GM12874 (cell line): Measurements from ENCODE around the gene CDHR4.

ENCODE experiments used
- TF ChIP-seq, protein P1 (sequence below): IDR thresholded peaks from 2 replicates; pipeline ENCODE4 v1.5.1; 2011; ENCODE audit warnings: low read depth, mild to moderate bottlenecking, control low read depth, low read length, moderate library complexity; ENCODE audit not compliant: insufficient read depth

CDHR4 gene

DNA sequence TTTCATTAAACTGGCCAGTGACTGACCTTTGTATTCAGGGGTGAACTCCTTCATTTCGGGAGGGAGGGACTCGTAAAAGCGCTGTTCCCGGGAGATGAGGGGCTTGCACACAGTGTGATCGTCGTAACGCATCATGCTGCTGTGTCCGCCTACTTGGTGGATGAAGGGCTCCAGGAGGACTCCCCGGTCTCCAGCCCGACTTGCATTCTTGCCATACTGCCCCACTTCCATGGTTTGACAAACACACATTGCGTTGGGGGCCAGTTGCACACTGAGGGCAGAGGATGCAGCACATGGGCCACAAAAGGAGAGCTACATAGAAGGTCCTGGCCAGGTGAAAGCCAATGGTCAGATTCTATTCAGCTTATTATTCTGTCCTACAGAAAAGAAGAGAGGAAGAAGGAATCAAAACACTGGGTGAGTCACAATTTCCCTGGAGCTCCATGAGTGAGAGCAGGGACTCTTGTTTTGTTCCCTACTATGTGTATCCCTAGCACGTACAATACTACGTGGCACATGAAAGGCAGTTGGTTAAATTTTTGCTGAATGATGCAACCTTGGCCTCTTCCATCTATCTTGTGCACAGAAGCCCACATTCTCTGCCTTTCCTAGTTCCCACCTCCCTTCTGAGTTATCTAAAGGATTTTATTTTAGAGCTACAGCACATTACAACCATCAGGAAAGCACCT is 51.7 kb downstream of the CDHR4 start:
- TF ChIP-seq, protein P1, sequence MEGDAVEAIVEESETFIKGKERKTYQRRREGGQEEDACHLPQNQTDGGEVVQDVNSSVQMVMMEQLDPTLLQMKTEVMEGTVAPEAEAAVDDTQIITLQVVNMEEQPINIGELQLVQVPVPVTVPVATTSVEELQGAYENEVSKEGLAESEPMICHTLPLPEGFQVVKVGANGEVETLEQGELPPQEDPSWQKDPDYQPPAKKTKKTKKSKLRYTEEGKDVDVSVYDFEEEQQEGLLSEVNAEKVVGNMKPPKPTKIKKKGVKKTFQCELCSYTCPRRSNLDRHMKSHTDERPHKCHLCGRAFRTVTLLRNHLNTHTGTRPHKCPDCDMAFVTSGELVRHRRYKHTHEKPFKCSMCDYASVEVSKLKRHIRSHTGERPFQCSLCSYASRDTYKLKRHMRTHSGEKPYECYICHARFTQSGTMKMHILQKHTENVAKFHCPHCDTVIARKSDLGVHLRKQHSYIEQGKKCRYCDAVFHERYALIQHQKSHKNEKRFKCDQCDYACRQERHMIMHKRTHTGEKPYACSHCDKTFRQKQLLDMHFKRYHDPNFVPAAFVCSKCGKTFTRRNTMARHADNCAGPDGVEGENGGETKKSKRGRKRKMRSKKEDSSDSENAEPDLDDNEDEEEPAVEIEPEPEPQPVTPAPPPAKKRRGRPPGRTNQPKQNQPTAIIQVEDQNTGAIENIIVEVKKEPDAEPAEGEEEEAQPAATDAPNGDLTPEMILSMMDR, result no peak

DNA sequence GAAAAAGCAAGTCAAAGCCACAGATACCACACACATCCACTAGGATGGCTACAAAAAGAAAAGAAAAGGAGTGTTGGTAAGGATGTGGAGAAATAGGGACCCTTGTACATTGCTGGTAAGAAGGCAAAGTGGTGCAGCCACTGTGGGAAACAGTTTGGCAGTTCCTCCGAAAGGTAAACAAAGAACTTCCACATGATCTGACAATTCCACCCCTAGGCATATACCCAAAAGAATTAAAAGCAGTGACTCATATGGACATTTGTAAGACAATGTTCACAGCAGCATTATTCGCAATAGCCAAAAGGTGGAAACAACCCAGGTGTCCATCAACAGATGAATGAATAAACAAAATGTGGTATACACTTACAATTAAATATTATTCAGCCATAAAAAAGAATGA is 53.7 kb downstream of the CDHR4 start:
- TF ChIP-seq, protein P1, result no peak
